CD14-positive monocyte (primary cell): ENCODE data around the gene P2RX5. TPM values are rescaled to one million over a fixed set of nuclear protein-coding genes. Genes with fewer than 3 reads are reported as not detected.

Source experiments
- DNase-seq, 3 donors: peaks; one replicate each; pipeline ENCODE4 v3.0.0-alpha.2; 2011 to 2022
- H2AFZ ChIP-seq: 2 replicates; pipeline ENCODE4 v1.6.0; 2012; ENCODE audit warnings: mild to moderate bottlenecking, low read depth, low read length, inconsistent platforms; ENCODE audit not compliant: insufficient read depth, poor library complexity, severe bottlenecking
- H3K27ac ChIP-seq, 2 donors: 1 replicate in 1 of 2; 2 replicates in 1 of 2; pipeline ENCODE4 v1.5.1; 2012 to 2013; ENCODE audit warnings: low read length in 2 of 2, control low read depth in 1 of 2, inconsistent platforms in 1 of 2, low read depth in 1 of 2, mild to moderate bottlenecking in 1 of 2
- H3K27me3 ChIP-seq, 2 donors: one replicate each; pipeline versions ENCODE4 v1.6.0 to v1.6.1; 2011 to 2013; ENCODE audit warnings: low read length in 2 of 2; ENCODE audit not compliant: control insufficient read depth in 2 of 2, insufficient read depth in 2 of 2
- H3K36me3 ChIP-seq, 2 donors: replicated peaks in 1 of 2; 1 replicate in 1 of 2; 2 replicates in 1 of 2; pipeline versions ENCODE4 v1.5.1 to v1.6.1; 2012 to 2013; ENCODE audit warnings: low read length in 2 of 2, control low read depth in 1 of 2, inconsistent platforms in 1 of 2, mild to moderate bottlenecking in 1 of 2; ENCODE audit not compliant: insufficient read depth in 2 of 2, control insufficient read depth in 1 of 2
- H3K4me1 ChIP-seq, 2 donors: 1 replicate in 1 of 2; 2 replicates in 1 of 2; pipeline versions ENCODE4 v1.5.1 to v1.6.1; 2012 to 2013; ENCODE audit warnings: low read length in 2 of 2, control low read depth in 1 of 2, inconsistent platforms in 1 of 2, mild to moderate bottlenecking in 1 of 2, moderate library complexity in 1 of 2; ENCODE audit not compliant: insufficient read depth in 2 of 2, control insufficient read depth in 1 of 2
- H3K4me2 ChIP-seq: replicated peaks from 2 replicates; pipeline ENCODE3; 2012; ENCODE audit warnings: low read length, moderate library complexity, mild to moderate bottlenecking; ENCODE audit not compliant: poor library complexity, severe bottlenecking; ENCODE audit errors: extremely low read depth
- H3K4me3 ChIP-seq, 3 experiments: fragments of 200-600 bp in 1 of 3; sonication (generic) in 1 of 3; replicated peaks in 1 of 3; 1 replicate in 2 of 3; 2 replicates in 1 of 3; pipeline ENCODE4 v1.5.1; 2011 to 2013; ENCODE audit warnings: low read length in 3 of 3, mild to moderate bottlenecking in 3 of 3, control low read depth in 2 of 3, low read depth in 2 of 3, inconsistent platforms in 1 of 3, moderate library complexity in 1 of 3
- H3K79me2 ChIP-seq: 2 replicates; pipeline ENCODE4 v1.6.0; 2012; ENCODE audit warnings: mild to moderate bottlenecking, control low read depth, inconsistent platforms, low read length, moderate library complexity; ENCODE audit not compliant: insufficient read depth
- H3K9ac ChIP-seq: 2 replicates; pipeline ENCODE4 v1.6.0; 2017; ENCODE audit warnings: low read length, mild to moderate bottlenecking; ENCODE audit not compliant: insufficient read depth, poor library complexity, severe bottlenecking
- H3K9me3 ChIP-seq, 2 donors: replicated peaks in 1 of 2; 1 replicate in 1 of 2; 2 replicates in 1 of 2; pipeline versions ENCODE4 v1.5.1 to v1.6.1; 2012 to 2013; ENCODE audit warnings: low read length in 2 of 2, control low read depth in 1 of 2; ENCODE audit not compliant: control insufficient read depth in 1 of 2, insufficient read depth in 1 of 2
- H4K20me1 ChIP-seq: 2 replicates; pipeline ENCODE4 v1.6.0; 2012; ENCODE audit warnings: mild to moderate bottlenecking, low read length, control low read depth, moderate library complexity; ENCODE audit not compliant: insufficient read depth
- H3K27ac Mint-ChIP-seq, 7 donors: one replicate each; pipeline ENCODE4 v1.8.0; 2020; ENCODE audit warnings: mild to moderate bottlenecking in 7 of 7, mixed read lengths in 7 of 7, moderate library complexity in 6 of 7, inconsistent platforms in 2 of 7
- H3K27me3 Mint-ChIP-seq, 3 donors: one replicate each; pipeline ENCODE4 v1.8.0; 2021 to 2022; ENCODE audit warnings: low read depth in 3 of 3, mild to moderate bottlenecking in 3 of 3, mixed read lengths in 3 of 3, moderate library complexity in 3 of 3, inconsistent platforms in 1 of 3
- H3K36me3 Mint-ChIP-seq, 2 donors: one replicate each; pipeline ENCODE4 v1.8.0; 2020; ENCODE audit warnings: mixed read lengths in 2 of 2, inconsistent platforms in 1 of 2, mild to moderate bottlenecking in 1 of 2
- H3K4me1 Mint-ChIP-seq: one replicate; pipeline ENCODE4 v1.8.0; 2020; ENCODE audit warnings: mild to moderate bottlenecking, mixed read lengths
- H3K4me3 Mint-ChIP-seq, 2 donors: one replicate each; pipeline ENCODE4 v1.8.0; 2020; ENCODE audit warnings: mild to moderate bottlenecking in 2 of 2, mixed read lengths in 2 of 2, moderate library complexity in 1 of 2
- H3K9me3 Mint-ChIP-seq, 7 donors: one replicate each; pipeline ENCODE4 v1.8.0; 2020 to 2022; ENCODE audit warnings: mixed read lengths in 7 of 7, mild to moderate bottlenecking in 6 of 7, moderate library complexity in 6 of 7, inconsistent platforms in 2 of 7
- WGBS: methylation state at CpG from one replicate; pipeline ENCODE4 v1.1.5; 2013; ENCODE audit warnings: missing lambda C conversion rate; ENCODE audit not compliant: insufficient coverage; 5-methylcytosine and 5-hydroxymethylcytosine counted together
- intact Hi-C, 2 donors: fragments of 100-400 bp; cut with micrococcal nuclease; formaldehyde crosslinking; loops; one replicate each; pipeline versions ENCODE4 v1.15.0 to v1.15.1; 2023
- polyA plus RNA-seq, 3 donors: library from polyadenylated mRNA; depleted of rRNA in 1 of 3; unstranded in 2 of 3; stranded (reverse) in 1 of 3; fragments of 300-500 nt in 2 of 3; fragments of >200 nt in 1 of 3; fragmentation: Illumina TruSeq in 2 of 3; gene quantifications; 1 replicate in 2 of 3; 2 replicates in 1 of 3; pipeline ENCODE4 v1.2.3, GENCODE V29; 2012 to 2021
- TF ChIP-seq, protein P1 (sequence below): fragments of 200-600 bp; IDR thresholded peaks from one replicate; pipeline ENCODE4 v1.8.0; 2022; ENCODE audit warnings: antibody characterized with exemption, mild to moderate bottlenecking

P2RX5 gene
- polyA plus RNA-seq, 3 donors, result 0.64 to 8.8 (median 3.4) TPM

DNA sequence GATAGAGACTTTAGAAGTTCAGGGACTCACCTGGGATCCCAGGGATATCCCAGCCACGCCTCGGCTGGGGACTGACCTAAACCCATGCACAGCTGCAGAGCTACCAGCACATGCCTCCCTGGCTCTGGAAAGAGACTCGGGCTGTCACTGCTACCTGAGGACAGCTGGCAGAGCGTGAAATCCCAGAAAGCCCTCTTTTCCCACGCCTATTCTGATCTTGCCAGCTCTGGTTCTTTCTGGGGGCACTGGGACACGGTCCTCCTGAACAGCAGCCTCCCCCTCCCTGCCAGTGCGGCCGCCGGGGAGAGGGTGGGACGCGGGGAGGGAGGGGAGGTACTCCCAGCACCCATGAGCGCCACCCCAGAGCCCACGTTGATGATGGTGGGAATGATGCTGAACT, 10.8 kb downstream of the P2RX5 start:
- Histone ChIP-seq H3K4me3 (no peak overlapping the region), H2AFZ (no peak overlapping the region), H3K4me1 (peaks cover 6 to 15% of the 10 kb centered on the region in 2 donors), H3K79me2 (no peaks in the 10 kb centered on the region), H3K9ac (no peak overlapping the region), H3K4me2 (no peak overlapping the region), H3K27ac (no peak overlapping the region), H4K20me1 (no peaks in the 10 kb centered on the region), H3K36me3 (no peaks in the 10 kb centered on the region), H3K27me3 (no peaks in the 10 kb centered on the region), H3K9me3 (no peaks in the 10 kb centered on the region)
- H3K4me1 Mint-ChIP-seq, result peaks cover 19% of the 10 kb centered on the region
- no peaks in the 10 kb centered on the region for H3K36me3 Mint-ChIP-seq
- 89% methylated on average over 3 of the region's 13 CpGs for WGBS
- H3K27me3 Mint-ChIP-seq, result peaks cover 6 to 15% (median 9%) of the 10 kb centered on the region in 3 donors
- TF ChIP-seq, protein P1, sequence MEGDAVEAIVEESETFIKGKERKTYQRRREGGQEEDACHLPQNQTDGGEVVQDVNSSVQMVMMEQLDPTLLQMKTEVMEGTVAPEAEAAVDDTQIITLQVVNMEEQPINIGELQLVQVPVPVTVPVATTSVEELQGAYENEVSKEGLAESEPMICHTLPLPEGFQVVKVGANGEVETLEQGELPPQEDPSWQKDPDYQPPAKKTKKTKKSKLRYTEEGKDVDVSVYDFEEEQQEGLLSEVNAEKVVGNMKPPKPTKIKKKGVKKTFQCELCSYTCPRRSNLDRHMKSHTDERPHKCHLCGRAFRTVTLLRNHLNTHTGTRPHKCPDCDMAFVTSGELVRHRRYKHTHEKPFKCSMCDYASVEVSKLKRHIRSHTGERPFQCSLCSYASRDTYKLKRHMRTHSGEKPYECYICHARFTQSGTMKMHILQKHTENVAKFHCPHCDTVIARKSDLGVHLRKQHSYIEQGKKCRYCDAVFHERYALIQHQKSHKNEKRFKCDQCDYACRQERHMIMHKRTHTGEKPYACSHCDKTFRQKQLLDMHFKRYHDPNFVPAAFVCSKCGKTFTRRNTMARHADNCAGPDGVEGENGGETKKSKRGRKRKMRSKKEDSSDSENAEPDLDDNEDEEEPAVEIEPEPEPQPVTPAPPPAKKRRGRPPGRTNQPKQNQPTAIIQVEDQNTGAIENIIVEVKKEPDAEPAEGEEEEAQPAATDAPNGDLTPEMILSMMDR, result no peak
- intact Hi-C loops, result no loop called here
- DNase-seq, result no peak
- no peak overlapping the region for H3K27ac Mint-ChIP-seq
- peaks cover 0 to 3% (median 0%) of the 10 kb centered on the region in 7 donors for H3K9me3 Mint-ChIP-seq
- no peak overlapping the region for H3K4me3 Mint-ChIP-seq

DNA sequence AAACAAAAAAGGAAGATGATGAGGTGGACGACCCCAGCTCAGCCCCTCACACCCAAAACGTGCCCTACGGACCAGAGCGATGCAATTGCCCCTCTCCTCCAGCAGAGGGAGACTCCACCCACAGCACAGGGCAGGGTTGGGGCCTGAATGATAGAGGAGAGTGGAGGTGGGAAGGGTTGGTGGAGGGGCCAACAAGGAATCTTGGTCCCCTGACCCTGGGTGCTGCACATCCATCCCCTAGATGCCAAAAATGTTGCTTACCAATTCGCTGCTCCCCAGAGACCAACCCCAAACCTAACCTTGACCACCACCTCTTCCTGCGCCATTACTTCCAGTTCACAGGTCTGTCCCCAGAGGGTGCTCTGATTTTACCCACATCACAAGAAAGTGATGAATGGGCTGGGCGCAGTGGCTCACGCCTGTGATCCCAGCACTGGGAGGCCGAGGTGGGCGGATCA, 12.9 kb downstream of the P2RX5 start:
- H4K20me1 ChIP-seq, result no peaks in the 10 kb centered on the region
- TF ChIP-seq, protein P1, result peak; percentile 98
- H3K79me2 ChIP-seq, result no peaks in the 10 kb centered on the region
- no peak overlapping the region for H2AFZ ChIP-seq
- H3K4me1 ChIP-seq, result peaks cover 18 to 32% of the 10 kb centered on the region in 2 donors
- H3K4me2 ChIP-seq, result no peak overlapping the region
- no peak overlapping the region for H3K9ac ChIP-seq
- Mint-ChIP-seq H3K36me3 (no peaks in the 10 kb centered on the region), H3K4me1 (peaks cover 28% of the 10 kb centered on the region), H3K4me3 (no peak overlapping the region), H3K9me3 (peaks cover 0 to 3% (median 0%) of the 10 kb centered on the region in 7 donors), H3K27ac (peak overlapping the region in 1 of 7 donors; percentile 74), H3K27me3 (peaks cover 6 to 15% (median 9%) of the 10 kb centered on the region in 3 donors)
- intact Hi-C loops, result loop anchor here (2.0 to 5.0 kb wide), 3 partner anchors 39 to 144 kb away; partner anchors contain the start of gene HASPIN (in 2 of the 2)
- no peaks in the 10 kb centered on the region for H3K27me3 ChIP-seq
- no peak overlapping the region for H3K4me3 ChIP-seq
- peak; percentile 29 to 54 (median 48) for DNase-seq
- no peak overlapping the region for H3K27ac ChIP-seq
- no peaks in the 10 kb centered on the region for H3K9me3 ChIP-seq
- H3K36me3 ChIP-seq, result no peaks in the 10 kb centered on the region
- 63% methylated on average over 6 of the region's 10 CpGs for WGBS
